GM18907 (cell line): ENCODE results near the gene CCDC186.

Experiments used
- ATAC-seq: cut with Tn5 transposase; IDR thresholded peaks from one replicate; pipeline ENCODE4 v1.9.1; 2021; ENCODE audit warnings: mild to moderate bottlenecking, moderate library complexity; ENCODE audit not compliant: unreplicated experiment

The CCDC186 gene

DNA sequence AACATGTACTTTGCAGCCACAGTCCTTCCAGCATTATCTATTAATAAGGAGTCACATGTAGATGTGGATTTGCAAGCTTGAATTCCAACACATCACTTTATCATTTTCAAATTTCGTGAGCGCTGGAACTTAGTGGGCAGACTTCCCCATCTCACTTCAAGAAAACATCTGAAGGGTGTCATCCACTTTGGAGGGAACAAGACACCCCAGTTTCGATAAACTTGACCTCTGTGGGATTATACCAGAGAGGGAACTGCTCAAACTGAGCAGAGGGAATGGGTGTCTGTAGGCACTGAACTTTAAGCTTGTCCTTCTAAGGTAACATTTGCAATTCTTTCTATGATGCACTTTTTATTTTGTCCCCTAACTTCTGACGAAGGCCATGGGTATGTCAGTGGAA lies 102.8 kb downstream of the CCDC186 start:
- no peak for ATAC-seq
